ENCODE data around the gene LYPD4.

The LYPD4 gene

DNA sequence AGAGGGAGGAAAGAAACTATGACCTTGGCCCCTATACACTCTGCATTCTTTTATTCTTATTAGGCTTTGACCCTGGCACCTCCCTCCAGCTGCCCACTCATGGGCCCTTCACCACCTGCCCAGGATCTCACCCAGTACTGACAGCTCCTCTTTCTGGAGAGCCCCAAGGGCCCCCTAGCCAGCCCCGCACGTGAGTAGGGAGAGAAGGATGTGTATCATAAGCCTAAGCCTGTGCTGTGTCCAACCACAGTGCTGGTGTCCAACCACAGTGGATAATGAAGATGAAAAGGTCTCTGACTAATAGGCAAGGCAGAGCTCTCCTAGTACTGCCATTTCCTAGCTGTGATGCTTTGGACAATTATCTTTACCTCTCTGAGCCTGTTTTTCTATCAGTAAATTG, 4.6 kb upstream of the LYPD4 start:
- no peak for DNase-seq

DNA sequence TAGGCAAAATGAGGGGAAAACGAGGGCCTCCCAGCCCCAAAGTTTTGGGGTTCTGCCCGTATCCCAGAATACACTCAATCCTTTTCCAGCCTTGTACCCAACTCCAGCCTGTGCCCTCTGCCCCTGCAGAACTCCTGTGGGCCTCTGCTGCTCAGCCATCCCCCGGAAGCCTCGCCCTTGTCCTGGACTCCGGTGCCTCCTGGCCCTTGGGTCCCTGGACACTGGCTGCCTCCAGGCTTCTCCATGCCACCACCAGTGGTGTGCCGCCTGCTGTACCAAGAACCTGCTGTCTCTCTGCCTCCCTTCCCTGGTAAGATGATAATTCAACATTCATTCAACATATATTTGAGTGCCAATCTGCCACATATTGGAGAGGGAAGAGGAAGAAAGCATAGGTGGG, 4.2 kb upstream of the LYPD4 start:
- no peak for DNase-seq

- no peak for DNase-seq
These were observed 3.0 kb upstream of the LYPD4 start for GRCh38 chr19:41847351-41848105.

- DNase-seq = no peak
These were observed 638 bp upstream of the LYPD4 start for GRCh38 chr19:41845051-41845590.

- no peak for DNase-seq
These were observed 343 bp upstream of the LYPD4 start, which contains the start of gene DMRTC2 for GRCh38 chr19:41845001-41845050. Gene DMRTC2 (plus strand): TSS chr19:41845042. CDS start chr19:41847429, 2,387 bp downstream.

DNA sequence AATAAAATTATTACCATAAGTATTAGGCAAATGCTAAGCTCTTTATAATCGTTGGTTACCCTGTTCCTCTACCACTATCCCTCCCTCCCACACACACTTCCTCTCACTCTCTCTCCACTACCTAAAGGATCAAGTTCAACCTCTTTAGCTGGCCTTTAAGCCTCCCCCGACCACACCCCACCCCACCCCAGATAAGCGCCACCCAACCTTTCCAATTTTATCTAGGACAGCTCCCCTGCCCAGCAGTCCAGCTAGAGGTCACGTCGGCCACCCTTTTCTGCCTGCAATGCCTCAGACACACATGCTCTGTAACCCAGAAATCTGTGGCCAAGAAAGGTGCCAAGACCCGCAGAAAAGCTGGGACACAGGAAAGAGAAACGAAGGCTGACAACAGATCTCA, 1.1 kb downstream of the LYPD4 start:
- no peak for DNase-seq

DNA sequence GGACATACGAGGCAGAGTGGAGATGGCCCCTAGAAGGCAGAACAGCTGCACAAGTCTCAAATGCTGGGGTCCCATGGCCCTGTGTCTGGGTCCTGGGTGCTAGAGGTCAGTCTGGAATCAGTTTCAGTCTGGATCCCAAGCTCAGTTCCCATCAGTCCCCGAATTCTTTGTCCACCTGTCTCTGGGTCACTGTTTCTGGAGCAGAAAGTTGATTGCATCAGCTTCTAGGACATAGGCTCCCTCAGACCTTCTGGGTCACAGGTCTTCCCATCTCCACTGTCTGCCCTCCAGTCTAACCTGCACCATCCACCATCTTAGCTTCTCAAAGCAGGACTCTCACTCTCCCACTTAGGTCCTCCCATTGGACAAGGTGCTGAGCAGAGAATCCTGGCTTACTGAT, 5.3 kb downstream of the LYPD4 start:
- no peak for DNase-seq

- DNase-seq = no peak
These were observed 6.3 kb downstream of the LYPD4 start for GRCh38 chr19:41837981-41838708.

DNA sequence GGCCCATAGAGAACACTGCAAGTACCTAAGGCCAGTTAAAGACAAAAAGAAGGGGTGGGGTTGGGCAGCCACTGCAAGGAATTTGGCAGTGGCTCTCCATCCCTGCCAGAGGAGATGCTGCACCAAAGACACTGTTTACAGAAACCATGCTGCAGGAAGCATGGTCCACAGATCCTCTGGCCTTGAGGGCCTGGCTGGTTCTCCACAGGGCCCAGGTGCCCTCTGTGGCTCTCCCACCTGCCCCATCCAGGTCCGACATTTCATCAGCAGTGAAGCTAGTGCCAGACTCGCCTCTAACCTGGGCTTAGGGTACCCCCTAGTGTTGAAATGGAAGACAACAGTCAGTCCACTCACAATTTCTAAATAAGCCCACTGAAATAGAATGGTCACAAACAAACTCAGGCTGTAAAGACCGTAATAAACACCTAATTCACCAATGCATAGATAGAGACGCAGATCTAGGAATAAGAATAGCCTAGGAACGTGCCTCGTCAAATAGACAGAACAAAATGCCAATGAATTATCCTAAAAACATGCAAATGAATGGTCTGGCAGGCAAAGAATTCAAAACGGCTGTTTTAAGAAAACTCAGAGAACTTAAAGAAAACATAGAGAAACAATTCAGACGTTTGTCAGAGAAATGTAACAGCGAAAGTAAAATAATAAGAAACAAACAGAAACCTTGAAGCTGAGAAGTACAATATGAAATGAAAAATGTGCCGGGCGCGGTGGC, 23.3 kb downstream of the LYPD4 start:
- DNase-seq = no peak

DNA sequence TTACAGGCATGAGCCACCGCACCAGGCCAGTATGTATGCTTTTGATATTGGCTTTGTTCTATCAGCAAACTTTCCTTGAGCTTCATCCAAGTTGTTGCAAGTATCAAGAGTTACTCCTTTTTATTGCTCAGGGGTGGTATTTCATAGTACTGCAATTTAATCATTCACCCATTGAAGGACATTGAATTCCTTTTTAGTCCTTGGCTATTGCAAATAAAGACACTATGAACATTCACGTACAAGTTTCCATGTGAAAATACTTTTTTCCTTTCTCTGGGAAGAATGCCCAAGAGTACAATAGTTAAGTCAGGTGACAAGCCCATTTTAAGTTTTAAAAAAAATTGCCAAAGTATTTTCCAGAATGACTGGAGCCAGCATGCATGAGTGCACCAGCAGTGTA, 27.7 kb downstream of the LYPD4 start:
- no peak for DNase-seq

DNA sequence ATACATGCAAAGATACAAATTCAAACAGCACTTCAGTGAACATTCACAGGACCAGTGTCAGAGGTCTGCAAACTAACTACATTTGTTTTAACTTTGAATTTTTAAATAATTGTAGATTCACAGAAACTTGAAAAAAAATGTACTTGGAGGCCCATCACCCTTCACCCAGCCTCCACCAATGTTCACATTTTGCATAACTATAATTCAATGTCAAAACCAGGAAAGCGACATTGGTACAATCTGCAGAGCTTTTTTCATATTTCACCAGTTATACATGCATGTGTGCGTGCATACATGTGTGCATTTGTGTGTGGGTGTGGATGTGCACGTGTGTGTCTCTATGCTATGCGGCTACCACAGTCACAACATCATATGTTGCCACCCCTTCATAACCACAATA, 29.2 kb downstream of the LYPD4 start:
- no peak for DNase-seq

- no peak for DNase-seq
These were observed 30.6 kb downstream of the LYPD4 start for GRCh38 chr19:41813911-41814310.

GRCh38 chr19:41811981-41812380, 32.5 kb downstream of the LYPD4 start:
- DNase-seq = no peak

GRCh38 chr19:41811036-41811435, 33.4 kb downstream of the LYPD4 start:
- no peak for DNase-seq

- no peak for DNase-seq
These were observed 34.2 kb downstream of the LYPD4 start for GRCh38 chr19:41810301-41810700.

GRCh38 chr19:41808663-41809566, 35.6 kb downstream of the LYPD4 start:
- no peak for DNase-seq

GRCh38 chr19:41807176-41807575, 37.3 kb downstream of the LYPD4 start:
- DNase-seq = no peak

- DNase-seq = no peak
These were observed 40.1 kb downstream of the LYPD4 start for GRCh38 chr19:41804336-41804735.

GRCh38 chr19:41802770-41803169, 41.7 kb downstream of the LYPD4 start:
- DNase-seq = no peak

DNA sequence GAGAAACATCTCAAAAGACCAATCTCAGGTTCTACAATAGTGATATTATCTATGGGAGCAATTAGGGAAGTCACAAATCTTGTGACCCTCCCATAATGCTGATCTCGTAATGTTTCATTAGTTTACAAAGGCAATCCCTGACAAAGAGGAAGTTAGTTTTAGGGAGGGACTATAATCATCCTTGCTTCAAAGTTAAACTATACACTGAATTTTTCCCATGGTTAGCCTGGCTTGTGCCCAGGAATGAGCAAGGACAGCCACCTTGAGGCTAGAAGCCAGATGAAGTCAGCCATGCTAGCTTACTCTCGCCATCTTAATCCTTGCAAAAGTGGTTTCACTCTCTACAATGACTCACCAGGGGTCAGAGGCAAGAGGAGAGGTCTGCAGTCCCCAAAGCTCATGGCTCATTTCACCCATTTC, 42.7 kb downstream of the LYPD4 start:
- DNase-seq = no peak

GRCh38 chr19:41801031-41801430, 43.5 kb downstream of the LYPD4 start:
- DNase-seq = no peak

DNA sequence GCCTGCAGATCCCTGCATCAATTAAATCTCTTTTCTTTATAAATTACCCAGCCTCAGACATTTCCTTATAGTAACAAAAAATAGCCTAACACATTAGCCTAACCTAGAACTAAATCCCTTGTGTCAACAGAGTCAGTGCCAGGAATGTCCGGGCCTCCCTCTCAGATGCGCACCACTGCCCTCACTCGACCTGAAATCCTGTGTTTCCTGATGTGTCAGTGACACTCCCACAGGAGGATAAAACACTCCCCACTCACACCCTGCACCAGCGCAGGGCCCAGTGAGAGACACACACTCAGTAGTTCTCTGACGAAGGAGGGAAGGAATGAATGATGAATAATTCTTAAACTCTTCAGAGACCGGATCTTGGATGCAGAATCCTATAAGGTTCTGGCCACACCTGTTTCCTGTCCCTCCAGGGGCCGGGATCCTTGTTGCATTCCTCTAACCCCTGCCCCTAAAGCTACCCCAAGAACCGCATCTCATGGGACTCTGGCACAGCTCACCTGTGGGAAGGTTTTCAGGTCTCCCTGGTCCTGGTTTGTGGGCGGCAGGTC, 45.0 kb downstream of the LYPD4 start:
- no peak for DNase-seq

DNA sequence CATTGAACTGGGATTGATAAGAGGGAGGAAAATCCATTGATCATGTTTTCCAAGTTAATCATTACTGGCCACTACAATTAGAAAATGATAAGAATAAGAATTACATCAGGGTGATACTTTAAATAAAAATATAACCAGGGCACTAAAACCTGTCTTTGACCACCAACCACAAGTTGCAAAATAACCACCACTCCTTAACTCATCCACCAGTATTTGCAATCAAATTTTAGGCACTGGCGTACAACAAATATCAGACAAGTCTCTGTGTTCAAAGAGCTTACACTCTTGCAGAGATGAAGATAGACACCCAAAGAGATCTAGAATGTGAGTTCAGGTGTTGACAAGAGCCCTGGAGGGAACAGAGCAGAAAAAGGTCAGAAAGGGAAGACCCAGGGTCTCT, 47.6 kb downstream of the LYPD4 start:
- no peak for DNase-seq

Measured in cerebellar nuclear complex (tissue), 1 donor.